ENCODE results near the gene SGCE. TPM values are rescaled to one million over a fixed set of nuclear protein-coding genes. Genes with fewer than 3 reads are reported as not detected.

The SGCE gene
- total RNA-seq, 1 donor from 2014 or later: 6.5 TPM

- ATAC-seq: no peak
Observed at GRCh38 chr7:94632338-94633013, 23.5 kb downstream of the SGCE start.

GRCh38 chr7:94630855-94631254, 25.1 kb downstream of the SGCE start:
- no peak for DNase-seq (ENCODE audit: low spot score)
- ATAC-seq: no peak

More at GRCh38 chr7:94632338-94633013, 23.5 kb downstream of the SGCE start:
- DNase-seq (ENCODE audit: low spot score): no peak

- ATAC-seq: peak; percentile 56
- no peak for DNase-seq (ENCODE audit: low spot score)
Observed at GRCh38 chr7:94623820-94624219, 32.1 kb downstream of the SGCE start.

GRCh38 chr7:94621120-94621519, 34.8 kb downstream of the SGCE start:
- ATAC-seq (no peak), DNase-seq (ENCODE audit: low spot score) (no peak)

- peak; percentile 74 for DNase-seq (ENCODE audit: low spot score)
- ATAC-seq: peak; percentile 100
Observed at GRCh38 chr7:94620703-94621118, 35.2 kb downstream of the SGCE start.

GRCh38 chr7:94618126-94618525, 37.8 kb downstream of the SGCE start:
- no peak for ATAC-seq
- no peak for DNase-seq (ENCODE audit: low spot score)

GRCh38 chr7:94616855-94617254, 39.1 kb downstream of the SGCE start:
- DNase-seq (ENCODE audit: low spot score) (no peak), ATAC-seq (no peak)

GRCh38 chr7:94615666-94616065, 40.3 kb downstream of the SGCE start:
- DNase-seq (ENCODE audit: low spot score): no peak

GRCh38 chr7:94612661-94613060, 43.3 kb downstream of the SGCE start:
- no peak for DNase-seq (ENCODE audit: low spot score)
- no peak for ATAC-seq

More at GRCh38 chr7:94615666-94616065, 40.3 kb downstream of the SGCE start:
- no peak for ATAC-seq

GRCh38 chr7:94612253-94612652, 43.7 kb downstream of the SGCE start:
- DNase-seq (ENCODE audit: low spot score): no peak
- ATAC-seq: no peak

- DNase-seq (ENCODE audit: low spot score) (no peak), ATAC-seq (no peak)
Observed at GRCh38 chr7:94609561-94609960, 46.4 kb downstream of the SGCE start.

- ATAC-seq: no peak
Observed at GRCh38 chr7:94605031-94605430, 50.9 kb downstream of the SGCE start.

GRCh38 chr7:94602181-94602580, 53.8 kb downstream of the SGCE start:
- no peak for DNase-seq (ENCODE audit: low spot score)
- no peak for ATAC-seq

More at GRCh38 chr7:94605031-94605430, 50.9 kb downstream of the SGCE start:
- no peak for DNase-seq (ENCODE audit: low spot score)

- DNase-seq (ENCODE audit: low spot score) (no peak), ATAC-seq (no peak)
Observed at GRCh38 chr7:94600267-94600666, 55.7 kb downstream of the SGCE start.

GRCh38 chr7:94595717-94596116, 60.2 kb downstream of the SGCE start:
- ATAC-seq (no peak), DNase-seq (ENCODE audit: low spot score) (no peak)

GRCh38 chr7:94594882-94595281, 61.1 kb downstream of the SGCE start:
- no peak for DNase-seq (ENCODE audit: low spot score)
- peak; percentile 93 for ATAC-seq

GRCh38 chr7:94591176-94591575, 64.8 kb downstream of the SGCE start:
- ATAC-seq (no peak), DNase-seq (ENCODE audit: low spot score) (no peak)

- no peak for DNase-seq (ENCODE audit: low spot score)
Observed at GRCh38 chr7:94590526-94591162, 65.3 kb downstream of the SGCE start.

GRCh38 chr7:94588075-94588474, 67.9 kb downstream of the SGCE start:
- DNase-seq (ENCODE audit: low spot score) (no peak), ATAC-seq (no peak)

More at GRCh38 chr7:94590526-94591162, 65.3 kb downstream of the SGCE start:
- ATAC-seq: no peak

- DNase-seq (ENCODE audit: low spot score): peak; percentile 74
Observed at GRCh38 chr7:94584113-94584512, 71.8 kb downstream of the SGCE start.

GRCh38 chr7:94580601-94581000, 75.3 kb downstream of the SGCE start:
- ATAC-seq (no peak), DNase-seq (ENCODE audit: low spot score) (no peak)

More at GRCh38 chr7:94584113-94584512, 71.8 kb downstream of the SGCE start:
- ATAC-seq: peak; percentile 98

- DNase-seq (ENCODE audit: low spot score) (no peak), ATAC-seq (no peak)
Observed at GRCh38 chr7:94579470-94579869, 76.5 kb downstream of the SGCE start.
